ENCODE results near the gene ANKS3.

Gene ANKS3

GRCh38 chr16:4655801-4656200, 78.3 kb downstream of the ANKS3 start:
- Histone ChIP-seq H3K27ac (no peak overlapping the region), H4K20me1 (ENCODE audit: insufficient read depth) (no peaks in the 10 kb centered on the region), H3K79me2 (ENCODE audit: insufficient read depth, low read depth) (no peaks in the 10 kb centered on the region), H3K27me3 (ENCODE audit: insufficient read depth, low read depth) (no peaks in the 10 kb centered on the region), H3K4me1 (ENCODE audit: low read depth, poor library complexity, severe bottlenecking) (peaks cover 8% of the 10 kb centered on the region), H3K4me3 (IDR thresholded peaks at IDR 0.05; ENCODE audit: insufficient read depth, low read depth, low read length) (no peak overlapping the region), H2AFZ (ENCODE audit: low read depth) (no peak overlapping the region), H3K9ac (no peak overlapping the region), H3K36me3 (ENCODE audit: insufficient read depth) (no peaks in the 10 kb centered on the region), H3K4me2 (no peak overlapping the region)
- TF ChIP-seq CTCF (conservative IDR thresholded peaks at IDR 0.05; ENCODE audit: low read depth, low read length): no peak

GRCh38 chr16:4654964-4655590, 79.0 kb downstream of the ANKS3 start:
- H3K4me2 ChIP-seq: no peak overlapping the region
- no peaks in the 10 kb centered on the region for H3K79me2 ChIP-seq (ENCODE audit: insufficient read depth, low read depth)
- H4K20me1 ChIP-seq (ENCODE audit: insufficient read depth): no peaks in the 10 kb centered on the region
- no peak overlapping the region for H3K9ac ChIP-seq
- TF ChIP-seq CTCF (conservative IDR thresholded peaks at IDR 0.05; ENCODE audit: low read depth, low read length): no peak
- H3K36me3 ChIP-seq (ENCODE audit: insufficient read depth): no peaks in the 10 kb centered on the region
- no peaks in the 10 kb centered on the region for H3K27me3 ChIP-seq (ENCODE audit: insufficient read depth, low read depth)
- no peak overlapping the region for H2AFZ ChIP-seq (ENCODE audit: low read depth)
- no peak overlapping the region for H3K27ac ChIP-seq
- no peak overlapping the region for H3K4me3 ChIP-seq (IDR thresholded peaks at IDR 0.05; ENCODE audit: insufficient read depth, low read depth, low read length)
- peaks cover 8% of the 10 kb centered on the region for H3K4me1 ChIP-seq (ENCODE audit: low read depth, poor library complexity, severe bottlenecking)

- H2AFZ ChIP-seq (ENCODE audit: low read depth): no peak overlapping the region
- no peak overlapping the region for H3K9ac ChIP-seq
- H3K4me1 ChIP-seq (ENCODE audit: low read depth, poor library complexity, severe bottlenecking): peaks cover 8% of the 10 kb centered on the region
- H3K79me2 ChIP-seq (ENCODE audit: insufficient read depth, low read depth): no peaks in the 10 kb centered on the region
- no peaks in the 10 kb centered on the region for H4K20me1 ChIP-seq (ENCODE audit: insufficient read depth)
- H3K4me2 ChIP-seq: no peak overlapping the region
- no peak for TF ChIP-seq CTCF (conservative IDR thresholded peaks at IDR 0.05; ENCODE audit: low read depth, low read length)
- H3K36me3 ChIP-seq (ENCODE audit: insufficient read depth): no peaks in the 10 kb centered on the region
- H3K27me3 ChIP-seq (ENCODE audit: insufficient read depth, low read depth): no peaks in the 10 kb centered on the region
- no peak overlapping the region for H3K4me3 ChIP-seq (IDR thresholded peaks at IDR 0.05; ENCODE audit: insufficient read depth, low read depth, low read length)
- H3K27ac ChIP-seq: no peak overlapping the region
These were observed 79.8 kb downstream of the ANKS3 start for GRCh38 chr16:4654011-4654963.

- no peaks in the 10 kb centered on the region for H3K36me3 ChIP-seq (ENCODE audit: insufficient read depth)
- no peaks in the 10 kb centered on the region for H4K20me1 ChIP-seq (ENCODE audit: insufficient read depth)
- no peak overlapping the region for H3K4me3 ChIP-seq (IDR thresholded peaks at IDR 0.05; ENCODE audit: insufficient read depth, low read depth, low read length)
- TF ChIP-seq CTCF (conservative IDR thresholded peaks at IDR 0.05; ENCODE audit: low read depth, low read length): no peak
- H3K27me3 ChIP-seq (ENCODE audit: insufficient read depth, low read depth): no peaks in the 10 kb centered on the region
- no peak overlapping the region for H3K27ac ChIP-seq
- no peak overlapping the region for H2AFZ ChIP-seq (ENCODE audit: low read depth)
- no peak overlapping the region for H3K9ac ChIP-seq
- H3K4me1 ChIP-seq (ENCODE audit: low read depth, poor library complexity, severe bottlenecking): peaks cover 8% of the 10 kb centered on the region
- H3K4me2 ChIP-seq: no peak overlapping the region
- no peaks in the 10 kb centered on the region for H3K79me2 ChIP-seq (ENCODE audit: insufficient read depth, low read depth)
These were observed 81.5 kb downstream of the ANKS3 start for GRCh38 chr16:4652561-4652960.
